VCaP (cell line): ENCODE measurements around the gene LAMC2.

Source experiments
- H3K27ac ChIP-seq: fragments of 450-650 bp; 2 replicates; pipeline ENCODE4 v1.5.1; 2017
- TF ChIP-seq, protein P1 (sequence below): fragments of 450-650 bp; conservative IDR thresholded peaks from 2 replicates; pipeline ENCODE4 v1.5.1; 2017; ENCODE audit warnings: mild to moderate bottlenecking, moderate library complexity

The LAMC2 gene

DNA sequence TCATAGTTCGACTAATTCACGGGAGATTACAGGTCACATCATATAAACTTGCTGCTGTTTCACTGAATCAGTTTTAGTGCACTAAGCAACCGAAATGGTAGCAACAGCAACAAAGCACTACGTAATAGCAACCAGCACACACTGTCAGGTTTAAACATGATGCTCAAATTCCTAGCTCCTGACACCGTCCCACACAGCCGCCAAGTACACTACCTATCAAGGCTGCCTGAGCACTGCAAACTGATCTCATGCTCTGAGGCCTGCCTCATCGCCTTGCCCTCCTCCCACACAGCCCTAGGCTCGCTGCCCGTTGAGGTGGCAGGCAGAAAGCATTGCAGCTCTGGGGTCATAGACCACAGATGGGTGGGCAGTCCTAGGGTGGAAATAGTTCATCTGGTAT, 12.4 kb downstream of the LAMC2 start:
- no peak overlapping the region for H3K27ac ChIP-seq
- TF ChIP-seq, protein P1, sequence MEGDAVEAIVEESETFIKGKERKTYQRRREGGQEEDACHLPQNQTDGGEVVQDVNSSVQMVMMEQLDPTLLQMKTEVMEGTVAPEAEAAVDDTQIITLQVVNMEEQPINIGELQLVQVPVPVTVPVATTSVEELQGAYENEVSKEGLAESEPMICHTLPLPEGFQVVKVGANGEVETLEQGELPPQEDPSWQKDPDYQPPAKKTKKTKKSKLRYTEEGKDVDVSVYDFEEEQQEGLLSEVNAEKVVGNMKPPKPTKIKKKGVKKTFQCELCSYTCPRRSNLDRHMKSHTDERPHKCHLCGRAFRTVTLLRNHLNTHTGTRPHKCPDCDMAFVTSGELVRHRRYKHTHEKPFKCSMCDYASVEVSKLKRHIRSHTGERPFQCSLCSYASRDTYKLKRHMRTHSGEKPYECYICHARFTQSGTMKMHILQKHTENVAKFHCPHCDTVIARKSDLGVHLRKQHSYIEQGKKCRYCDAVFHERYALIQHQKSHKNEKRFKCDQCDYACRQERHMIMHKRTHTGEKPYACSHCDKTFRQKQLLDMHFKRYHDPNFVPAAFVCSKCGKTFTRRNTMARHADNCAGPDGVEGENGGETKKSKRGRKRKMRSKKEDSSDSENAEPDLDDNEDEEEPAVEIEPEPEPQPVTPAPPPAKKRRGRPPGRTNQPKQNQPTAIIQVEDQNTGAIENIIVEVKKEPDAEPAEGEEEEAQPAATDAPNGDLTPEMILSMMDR = no peak

- no peak overlapping the region for H3K27ac ChIP-seq
- TF ChIP-seq, protein P1 = no peak
Measured at GRCh38 chr1:183199304-183199703, 13.2 kb downstream of the LAMC2 start.

GRCh38 chr1:183200451-183200850, 14.4 kb downstream of the LAMC2 start:
- no peak overlapping the region for H3K27ac ChIP-seq

DNA sequence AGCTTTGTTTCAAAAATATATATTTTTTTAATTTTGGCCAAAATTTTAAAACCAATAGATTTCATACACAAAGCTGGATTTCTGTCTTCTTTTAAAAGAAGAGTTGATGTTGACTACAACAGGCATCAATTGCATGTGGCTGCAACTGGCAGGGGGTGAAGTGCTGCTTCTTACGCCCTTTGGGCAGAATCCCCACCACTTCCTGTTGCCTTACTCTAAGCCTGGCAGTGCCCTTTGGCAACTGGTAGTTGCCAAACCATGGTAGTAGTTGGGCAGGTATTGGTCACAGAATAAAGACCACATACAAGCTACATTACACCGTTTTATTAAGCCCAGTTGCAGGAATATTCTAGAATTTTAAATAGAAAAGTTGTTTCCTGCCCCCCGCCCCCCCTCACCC, 17.0 kb downstream of the LAMC2 start:
- TF ChIP-seq, protein P1 = no peak
- no peak overlapping the region for H3K27ac ChIP-seq

More at GRCh38 chr1:183200451-183200850, 14.4 kb downstream of the LAMC2 start:
- TF ChIP-seq, protein P1 = no peak

GRCh38 chr1:183205196-183205781, 19.2 kb downstream of the LAMC2 start:
- no peak overlapping the region for H3K27ac ChIP-seq
- TF ChIP-seq, protein P1 = no peak

- no peak overlapping the region for H3K27ac ChIP-seq
- TF ChIP-seq, protein P1 = no peak
Measured at GRCh38 chr1:183206538-183207122, 20.6 kb downstream of the LAMC2 start.

DNA sequence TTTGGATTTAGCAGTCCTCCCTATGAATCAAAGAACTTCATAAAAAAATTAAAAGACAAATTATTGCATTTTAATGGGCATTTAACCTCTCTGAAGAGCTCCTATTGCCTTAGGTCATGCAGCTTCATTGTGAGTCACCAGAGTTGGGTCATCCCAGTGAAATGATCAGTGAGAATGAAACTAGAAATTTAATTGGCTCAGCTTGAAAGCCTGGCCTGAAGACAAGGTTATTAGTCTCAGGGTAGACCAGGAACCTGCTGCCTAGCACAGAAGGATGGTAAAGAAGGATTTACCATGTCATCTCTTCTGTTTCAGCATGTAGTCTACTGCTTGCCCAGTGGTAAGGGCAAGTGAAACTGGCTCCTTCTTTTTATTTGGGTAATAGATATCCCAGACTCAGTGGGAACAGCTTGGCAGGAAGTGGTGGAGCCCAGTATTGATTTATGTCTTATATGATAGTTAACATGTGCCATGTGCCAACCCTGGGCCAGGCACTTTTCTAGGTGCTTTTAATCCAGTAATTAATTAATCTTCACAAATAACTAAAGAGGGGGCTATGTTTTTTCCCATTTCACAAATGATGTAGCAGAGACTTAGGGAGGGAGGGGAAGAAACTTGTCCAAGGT, 23.6 kb downstream of the LAMC2 start:
- H3K27ac ChIP-seq = no peak overlapping the region
- TF ChIP-seq, protein P1 = no peak
